ENCODE measurements around the gene FRA10AC1.
"Not testable (repeated sequence)": the region's sequence is repeated elsewhere in the genome, so short reads cannot be mapped to it uniquely, and the experiment has no call there.

The FRA10AC1 gene

GRCh38 chr10:93701866-93702209 is 554 bp downstream of the FRA10AC1 start:
- DNase-seq = peak; percentile 23

- DNase-seq = no peak
Observed at GRCh38 chr10:93697207-93697606, 5.2 kb downstream of the FRA10AC1 start.

- not testable (repeated sequence) for DNase-seq
Observed at GRCh38 chr10:93696582-93696981, 5.8 kb downstream of the FRA10AC1 start.

- no peak for DNase-seq
Observed at GRCh38 chr10:93695740-93696139, 6.7 kb downstream of the FRA10AC1 start.

- DNase-seq = no peak
Observed at GRCh38 chr10:93687737-93688136, 14.7 kb downstream of the FRA10AC1 start.

- DNase-seq = peak; percentile 15
Observed at GRCh38 chr10:93680412-93681047, 21.9 kb downstream of the FRA10AC1 start.

- no peak for DNase-seq
Observed at GRCh38 chr10:93678805-93679587, 23.4 kb downstream of the FRA10AC1 start.

GRCh38 chr10:93678386-93678785 is 24.0 kb downstream of the FRA10AC1 start:
- DNase-seq = no peak

GRCh38 chr10:93673791-93674190 is 28.6 kb downstream of the FRA10AC1 start:
- DNase-seq = no peak

- DNase-seq = no peak
Observed at GRCh38 chr10:93672890-93673289, 29.5 kb downstream of the FRA10AC1 start.

GRCh38 chr10:93672022-93672678 is 30.2 kb downstream of the FRA10AC1 start:
- no peak for DNase-seq

- DNase-seq = no peak
Observed at GRCh38 chr10:93671042-93671441, 31.4 kb downstream of the FRA10AC1 start.

- no peak for DNase-seq
Observed at GRCh38 chr10:93670372-93670771, 32.0 kb downstream of the FRA10AC1 start.

GRCh38 chr10:93667795-93668194 is 34.6 kb downstream of the FRA10AC1 start:
- no peak for DNase-seq

- DNase-seq = no peak
Observed at GRCh38 chr10:93666030-93666429, 36.4 kb downstream of the FRA10AC1 start.

GRCh38 chr10:93657757-93658156 is 44.6 kb downstream of the FRA10AC1 start:
- DNase-seq = no peak

- no peak for DNase-seq
Observed at GRCh38 chr10:93656155-93656554, 46.2 kb downstream of the FRA10AC1 start.

GRCh38 chr10:93654201-93654600 is 48.2 kb downstream of the FRA10AC1 start:
- no peak for DNase-seq

- DNase-seq = no peak
Observed at GRCh38 chr10:93652857-93653256, 49.5 kb downstream of the FRA10AC1 start.

- DNase-seq = no peak
Observed at GRCh38 chr10:93639791-93640190, 62.6 kb downstream of the FRA10AC1 start.

- DNase-seq = no peak
Observed at GRCh38 chr10:93630625-93631557, 71.5 kb downstream of the FRA10AC1 start.

- no peak for DNase-seq
Observed at GRCh38 chr10:93629647-93630305, 72.6 kb downstream of the FRA10AC1 start.

Data from activated CD4-positive, alpha-beta T cell treated with anti-CD3 and anti-CD28 coated beads, Interleukin-10, Interleukin-2, amounts not matched to agents 100 ng/mL and 50 ng/mL, durations not matched to agents 16 hours and 8 hours (primary cell).